K562 (cell line): ENCODE data around the gene SRCIN1. TPM values are rescaled to one million over a fixed set of nuclear protein-coding genes. Genes with fewer than 3 reads are reported as not detected.

ENCODE experiments used
- ARID3B ChIP-seq: fragments of 250-450 bp; sonication (Bioruptor Pico); IDR thresholded peaks from 2 replicates; pipeline ENCODE4 v1.4.0; 2020; ENCODE audit warnings: borderline replicate concordance
- CTCF ChIP-seq, 3 experiments: IDR thresholded peaks in 2 of 3; conservative IDR thresholded peaks in 1 of 3; 2 replicates each; pipeline ENCODE4 v1.5.1; 2011 to 2012; ENCODE audit warnings: low read length in 3 of 3, mild to moderate bottlenecking in 3 of 3, control low read depth in 2 of 3, improper control_type of control experiment in 1 of 3, inconsistent platforms in 1 of 3, low read depth in 1 of 3, mixed read lengths in 1 of 3, moderate library complexity in 1 of 3; ENCODE audit not compliant: insufficient read depth in 2 of 3
- DEAF1 ChIP-seq: fragments of 450-650 bp; formaldehyde crosslinking; IDR thresholded peaks from 2 replicates; pipeline ENCODE4 v1.4.0; 2020; ENCODE audit warnings: mild to moderate bottlenecking, moderate library complexity
- DMBX1 ChIP-seq: fragments of 250-450 bp; sonication (Bioruptor Pico); IDR thresholded peaks from 2 replicates; pipeline ENCODE4 v1.8.0; 2022; ENCODE audit warnings: inconsistent platforms, mild to moderate bottlenecking, moderate library complexity, borderline replicate concordance
- EHMT2 ChIP-seq: fragments of 450-650 bp; IDR thresholded peaks from 2 replicates; pipeline ENCODE4 v1.6.1; 2018; ENCODE audit warnings: antibody characterized with exemption
- GTF3C2 ChIP-seq: IDR thresholded peaks from 3 replicates; pipeline ENCODE4 v1.6.1; 2011; ENCODE audit warnings: borderline replicate concordance, mild to moderate bottlenecking, moderate library complexity; ENCODE audit not compliant: insufficient read length; ENCODE audit errors: extremely low read depth
- KDM2B ChIP-seq: fragments of 250-450 bp; sonication (Bioruptor Pico); IDR thresholded peaks from 2 replicates; pipeline ENCODE4 v1.8.0; 2021; ENCODE audit warnings: mild to moderate bottlenecking, moderate library complexity
- KLF1 ChIP-seq: fragments of 450-650 bp; IDR thresholded peaks from 2 replicates; pipeline ENCODE4 v1.6.1; 2016; ENCODE audit warnings: missing genetic modification characterization, missing compliant biosample characterization
- L3MBTL2 ChIP-seq: fragments of 450-650 bp; IDR thresholded peaks from 2 replicates; pipeline ENCODE4 v1.6.1; 2016; ENCODE audit warnings: mild to moderate bottlenecking, moderate library complexity
- PHF8 ChIP-seq: fragments of 200-600 bp; sonication (generic); IDR thresholded peaks from 2 replicates; pipeline ENCODE4 v1.6.1; 2012; ENCODE audit warnings: mixed run types, mild to moderate bottlenecking, inconsistent platforms, low read length, moderate library complexity, borderline replicate concordance
- POLR3A ChIP-seq: IDR thresholded peaks from 2 replicates; pipeline ENCODE4 v1.6.1; 2011; ENCODE audit warnings: borderline replicate concordance, mild to moderate bottlenecking, moderate library complexity; ENCODE audit not compliant: insufficient read length, insufficient read depth; ENCODE audit errors: extremely low read depth
- RHOXF2B ChIP-seq: fragments of 250-450 bp; sonication (Bioruptor Pico); conservative IDR thresholded peaks from 2 replicates; pipeline ENCODE4 v1.5.1; 2021
- SIRT6 ChIP-seq: IDR thresholded peaks from one replicate; pipeline ENCODE4 v1.6.1; 2012; ENCODE audit warnings: low read depth, mild to moderate bottlenecking, control low read depth, inconsistent platforms, low read length, moderate library complexity
- TCF7 ChIP-seq: sonication (generic); IDR thresholded peaks from 2 replicates; pipeline ENCODE4 v1.6.1; 2016; ENCODE audit warnings: antibody characterized with exemption, borderline replicate concordance
- TCF7L2 ChIP-seq: fragments of 150-350 bp; IDR thresholded peaks from 2 replicates; pipeline ENCODE4 v1.6.1; 2016; ENCODE audit warnings: low read depth, mild to moderate bottlenecking, low read length, moderate library complexity
- U2AF2 ChIP-seq: fragments of 200-400 bp; formaldehyde crosslinking; optimal IDR thresholded peaks from 2 replicates; pipeline ENCODE3; 2017; ENCODE audit warnings: low read depth, mild to moderate bottlenecking, low read length
- XRCC4 ChIP-seq: IDR thresholded peaks from one replicate; pipeline ENCODE4 v1.6.1; 2011; ENCODE audit not compliant: insufficient read depth, insufficient read length; ENCODE audit errors: extremely low read depth
- ZFP36 ChIP-seq: fragments of 150-350 bp; IDR thresholded peaks from 2 replicates; pipeline ENCODE4 v1.6.1; 2018; ENCODE audit warnings: low read length, low read depth; ENCODE audit not compliant: partially characterized antibody
- ZNF140 ChIP-seq: fragments of 250-450 bp; sonication (Bioruptor Pico); IDR thresholded peaks from 2 replicates; pipeline ENCODE4 v1.8.0; 2021; ENCODE audit warnings: moderate library complexity, mild to moderate bottlenecking, inconsistent platforms
- ZNF707 ChIP-seq: fragments of 250-450 bp; sonication (Bioruptor Pico); conservative IDR thresholded peaks from 2 replicates; pipeline ENCODE4 v1.8.0; 2022; ENCODE audit warnings: inconsistent platforms, mild to moderate bottlenecking, moderate library complexity
- polyA plus RNA-seq, 8 experiments: library from polyadenylated mRNA; depleted of rRNA in 4 of 8; stranded (reverse) in 5 of 8; unstranded in 3 of 8; fragments of >200 nt; fragmentation: Nextera tagmentation in 2 of 8; fragmentation: Illumina TruSeq in 1 of 8; extraction: Ambion mirVana in 2 of 8; extraction: Trizol in 1 of 8; gene quantifications; 2 replicates each; pipeline versions ENCODE4 v1.2.1 to v1.2.3, GENCODE V29; 2011 to 2014; ENCODE audit warnings: inconsistent platforms in 1 of 8, missing spikeins in 1 of 8
- total RNA-seq, 7 experiments: library from RNA; depleted of rRNA in 6 of 7; stranded (reverse); fragments of >200 nt in 6 of 7; fragmentation: Illumina TruSeq in 2 of 7; extraction: Trizol in 2 of 7; gene quantifications; 2 replicates each; pipeline versions ENCODE4 v1.2.1 to v1.2.3, GENCODE V29; 2011 to 2021; ENCODE audit warnings: low replicate concordance in 1 of 7

SRCIN1 gene
- total and polyA plus RNA-seq, 9 of the 15 experiments (the other 6 are each of a cell fraction or from before 2014, with no cell fraction given) = 0.09 to 0.33 (median 0.13) TPM; not detected in 6

DNA sequence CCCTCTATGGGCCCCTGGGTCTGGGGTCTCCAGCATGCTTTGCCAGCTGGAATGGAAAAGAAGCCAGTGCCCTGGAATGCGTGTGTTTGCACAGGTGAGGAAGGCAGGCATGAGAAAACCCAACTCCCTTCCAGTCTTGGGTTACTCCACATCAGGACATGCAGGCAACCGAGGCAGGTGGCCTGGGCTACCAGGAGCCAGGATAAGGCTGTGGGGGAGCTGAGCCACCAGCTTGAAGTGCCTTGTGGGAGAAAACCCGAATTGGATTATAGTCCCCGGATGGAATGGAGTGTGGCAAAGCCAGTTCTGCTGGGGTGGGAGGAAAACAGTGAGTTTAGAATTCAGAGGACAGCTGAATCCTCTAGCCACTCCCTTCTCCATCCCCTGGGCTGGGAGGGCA, 7.2 kb downstream of the SRCIN1 start (continued):
- TF ChIP-seq GTF3C2 (no peak), KDM2B (CRISPR knock-in tag) (no peak), ARID3B (CRISPR knock-in tag) (no peak), DEAF1 (CRISPR knock-in tag) (no peak), U2AF2 (no peak), RHOXF2B (CRISPR knock-in tag) (no peak), KLF1 (tag) (no peak), CTCF (IDR thresholded peaks at IDR 0.05 in 2 of 3, conservative IDR thresholded peaks at IDR 0.05 in 1 of 3; ENCODE audit: insufficient read depth in 2 of 3, low read depth in 1 of 3, low read length in 3 of 3) (no peak), ZNF707 (CRISPR knock-in tag) (no peak), DMBX1 (CRISPR knock-in tag) (0 out of 2 replicates have a peak, but pooled peaks have one; percentile 22), ZFP36 (peak; percentile 17), ZNF140 (CRISPR knock-in tag) (no peak), TCF7 (no peak), PHF8 (no peak), POLR3A (no peak), SIRT6 (no peak), TCF7L2 (0 out of 2 replicates have a peak, but pooled peaks have one; percentile 35), XRCC4 (no peak), L3MBTL2 (peak; percentile 71), EHMT2 (no peak)
